ENCODE results near the gene TMEM167A.
"Not testable (repeated sequence)": the region's sequence is repeated elsewhere in the genome, so short reads cannot be mapped to it uniquely, and the experiment has no call there.

TMEM167A gene

GRCh38 chr5:83085106-83085505 is 7.9 kb upstream of the TMEM167A start:
- DNase-seq = no peak

- no peak for DNase-seq
Measured at GRCh38 chr5:83084336-83084735, 7.1 kb upstream of the TMEM167A start.

DNA sequence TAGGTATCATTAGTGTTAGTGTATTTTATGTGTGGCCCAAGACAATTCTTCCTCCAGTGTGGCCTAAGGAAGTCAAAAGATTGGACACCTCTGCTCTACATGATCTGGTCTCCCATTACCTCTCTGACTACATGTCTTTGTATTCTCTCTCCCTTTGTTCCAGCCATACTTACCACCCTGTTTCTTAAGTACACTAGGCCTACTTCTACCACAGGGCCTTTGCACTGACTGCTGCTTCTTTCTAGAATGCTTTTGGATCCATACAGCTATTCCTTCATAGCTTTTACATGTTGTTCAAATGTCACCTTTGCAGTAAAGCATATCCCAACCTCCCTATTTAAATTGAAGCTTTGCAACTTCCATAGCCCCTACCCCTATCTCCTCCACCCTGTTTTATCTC is 5.6 kb upstream of the TMEM167A start:
- DNase-seq = no peak

GRCh38 chr5:83077662-83078261 is 568 bp upstream of the TMEM167A start:
- DNase-seq = no peak

GRCh38 chr5:83072966-83073365 is 4.2 kb downstream of the TMEM167A start:
- DNase-seq = no peak

GRCh38 chr5:83071286-83072051 is 5.7 kb downstream of the TMEM167A start:
- DNase-seq = no peak

DNA sequence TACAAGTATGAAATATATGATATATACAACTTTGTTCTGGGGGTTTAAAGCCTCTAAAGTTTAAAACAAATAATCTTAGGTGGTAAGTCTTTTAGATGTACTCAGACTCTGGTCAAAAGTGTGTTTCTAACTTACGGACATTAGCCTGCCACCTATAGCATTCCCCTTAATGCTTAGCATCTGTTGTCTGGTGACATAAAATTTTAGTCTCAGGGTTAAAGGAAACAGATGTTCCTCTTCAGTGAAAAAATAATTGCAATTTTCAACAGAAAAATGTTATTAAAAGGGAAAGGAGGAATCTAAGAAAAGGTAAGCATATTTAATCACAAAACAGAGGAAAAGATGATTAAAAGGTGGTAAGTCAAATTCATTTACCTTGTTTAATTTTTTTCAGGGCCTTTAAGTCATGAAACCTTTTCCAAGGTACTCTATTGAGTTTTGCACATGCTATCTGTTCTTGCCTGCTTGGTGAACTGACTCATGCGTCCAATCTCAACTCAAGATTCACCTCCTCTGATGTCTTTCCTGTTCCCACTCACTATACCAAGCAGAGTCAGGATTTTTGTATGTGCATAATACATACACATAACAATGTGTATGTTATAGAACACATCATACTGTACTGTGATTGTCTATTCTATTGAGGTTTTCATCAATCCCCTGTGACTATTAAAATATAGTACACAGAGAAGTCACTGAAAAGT is 7.9 kb downstream of the TMEM167A start:
- DNase-seq = no peak

- DNase-seq = not testable (repeated sequence)
Measured at GRCh38 chr5:83067377-83067776, 9.8 kb downstream of the TMEM167A start.

GRCh38 chr5:83066548-83067110 is 10.6 kb downstream of the TMEM167A start:
- DNase-seq = no peak

DNA sequence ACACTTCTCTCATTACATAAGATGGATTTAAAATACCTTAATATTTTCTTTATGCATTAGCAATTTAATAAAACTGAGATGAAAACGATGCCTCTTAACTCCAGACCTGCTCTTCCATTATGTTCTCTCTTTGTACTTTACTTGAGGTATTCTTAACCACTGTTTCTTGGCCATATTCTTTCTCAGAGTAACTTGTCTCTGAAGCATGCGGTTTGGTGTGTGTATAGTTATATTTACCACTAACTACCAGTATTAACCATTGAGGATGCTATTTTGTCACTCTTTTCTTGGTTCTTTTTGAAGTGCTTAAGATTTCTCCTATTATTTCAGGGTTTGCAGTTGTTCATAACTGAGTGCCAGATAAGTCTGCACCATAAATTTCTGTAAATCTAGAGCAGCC is 17.9 kb downstream of the TMEM167A start:
- DNase-seq = no peak

GRCh38 chr5:83058726-83059125 is 18.5 kb downstream of the TMEM167A start:
- DNase-seq = no peak

DNA sequence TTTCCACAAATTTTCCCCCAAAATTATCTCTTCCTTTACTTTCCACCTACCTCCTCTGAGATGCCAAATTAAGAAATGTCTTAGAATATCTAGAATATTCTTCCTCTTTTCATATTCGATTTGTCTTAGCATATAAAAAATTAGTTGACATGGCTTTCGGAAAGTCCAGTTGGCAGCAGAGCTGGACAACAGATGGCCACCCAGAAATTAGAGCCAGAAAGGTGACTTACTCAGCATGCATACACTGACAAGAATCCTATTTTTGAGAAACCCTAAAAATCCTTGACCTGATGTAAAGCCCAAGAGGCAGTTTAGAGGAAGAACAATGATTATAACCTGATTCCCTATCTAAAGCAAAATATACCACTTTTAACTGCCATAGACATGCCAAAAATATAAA is 22.0 kb downstream of the TMEM167A start:
- DNase-seq = no peak

DNA sequence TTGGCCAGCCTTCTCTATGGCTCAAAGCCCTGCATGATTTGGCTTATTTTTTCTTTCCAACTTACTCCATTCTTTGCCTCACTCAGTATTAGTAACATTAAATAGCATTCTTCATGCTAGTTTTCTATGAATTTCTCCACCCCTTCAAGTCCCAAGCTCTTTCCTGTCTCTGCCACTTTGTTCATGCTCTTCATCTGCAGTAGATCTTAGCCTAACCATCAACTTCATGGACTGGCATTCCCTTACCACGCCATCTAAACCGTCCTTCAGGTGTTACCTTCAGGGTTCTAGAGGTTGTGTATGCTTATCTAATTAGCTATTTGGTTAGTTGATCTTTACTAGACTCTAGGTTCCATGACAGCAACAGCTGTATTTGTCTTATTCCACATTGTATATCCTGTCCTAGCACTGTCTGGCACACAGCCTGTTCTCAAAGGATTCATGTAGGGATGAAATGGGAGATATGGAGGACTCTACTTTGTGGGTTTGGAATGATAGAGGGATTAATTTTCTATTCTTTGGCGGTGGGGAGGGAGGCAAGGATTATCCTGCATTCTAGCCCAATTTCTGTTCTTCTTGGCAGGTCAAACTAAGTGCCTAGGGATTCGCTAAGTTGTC is 26.4 kb downstream of the TMEM167A start:
- DNase-seq = no peak

DNA sequence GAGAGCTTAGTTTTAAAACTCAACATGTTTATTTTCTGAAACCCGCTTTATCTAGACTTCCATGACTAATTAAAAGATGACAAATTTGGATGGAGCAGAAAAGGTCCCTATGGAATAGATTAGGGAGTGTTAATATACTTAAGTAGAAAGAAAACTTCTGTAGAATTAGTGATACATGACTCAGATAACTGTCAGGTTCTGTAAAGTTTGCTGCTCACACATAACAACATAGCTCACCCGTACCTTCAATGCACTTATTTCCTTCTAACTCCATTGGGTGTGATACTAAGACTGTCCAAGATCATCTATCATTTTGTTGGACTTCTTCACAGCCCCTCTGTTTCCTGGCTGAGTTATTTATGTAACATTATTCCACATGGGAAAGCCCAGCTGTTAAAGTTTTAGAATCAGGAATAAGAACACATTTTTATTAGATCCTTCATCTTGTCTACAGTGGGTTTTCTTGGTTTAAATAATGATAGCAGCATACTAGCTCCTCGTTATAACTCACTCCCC is 27.8 kb downstream of the TMEM167A start:
- no peak for DNase-seq

DNA sequence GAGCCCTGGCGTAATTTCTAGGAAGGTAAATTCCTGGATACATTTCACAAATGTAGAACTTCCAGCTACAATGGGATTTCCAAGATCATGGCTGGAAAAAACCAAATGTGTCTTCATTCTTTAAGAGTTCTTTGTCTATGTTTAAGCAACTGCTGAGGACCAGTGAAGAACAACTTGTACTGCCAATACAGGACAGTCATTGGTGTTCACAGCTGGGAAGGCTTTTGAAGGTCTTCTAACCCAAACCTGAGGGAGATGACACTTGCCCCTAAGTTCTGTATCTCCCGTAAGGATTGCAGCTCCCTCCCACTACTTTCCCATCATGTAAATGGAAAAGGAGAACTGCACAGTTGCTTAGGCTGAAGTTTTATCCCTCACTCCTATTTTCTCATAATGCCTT is 28.4 kb downstream of the TMEM167A start:
- DNase-seq = no peak

- DNase-seq = no peak
Measured at GRCh38 chr5:83048277-83048676, 28.9 kb downstream of the TMEM167A start.

DNA sequence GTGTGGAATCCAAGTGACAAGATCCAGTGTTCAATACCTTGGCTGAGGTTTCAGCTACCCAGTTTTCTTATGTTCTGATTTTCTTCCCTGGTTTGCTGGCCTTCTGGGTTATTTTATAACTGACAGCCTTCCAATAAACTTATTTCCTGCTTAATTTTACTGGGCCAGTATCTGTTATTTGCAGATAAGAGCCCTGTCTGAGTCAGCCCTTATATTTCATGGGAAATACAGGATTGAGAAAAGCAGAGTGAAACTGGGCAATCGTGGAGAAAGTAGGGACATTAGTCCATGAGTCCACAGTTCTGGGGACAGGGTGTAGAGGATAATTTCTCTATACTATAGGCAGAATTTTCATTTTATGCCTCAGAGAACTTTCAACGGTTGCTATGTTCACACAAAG is 32.3 kb downstream of the TMEM167A start:
- DNase-seq = no peak

DNA sequence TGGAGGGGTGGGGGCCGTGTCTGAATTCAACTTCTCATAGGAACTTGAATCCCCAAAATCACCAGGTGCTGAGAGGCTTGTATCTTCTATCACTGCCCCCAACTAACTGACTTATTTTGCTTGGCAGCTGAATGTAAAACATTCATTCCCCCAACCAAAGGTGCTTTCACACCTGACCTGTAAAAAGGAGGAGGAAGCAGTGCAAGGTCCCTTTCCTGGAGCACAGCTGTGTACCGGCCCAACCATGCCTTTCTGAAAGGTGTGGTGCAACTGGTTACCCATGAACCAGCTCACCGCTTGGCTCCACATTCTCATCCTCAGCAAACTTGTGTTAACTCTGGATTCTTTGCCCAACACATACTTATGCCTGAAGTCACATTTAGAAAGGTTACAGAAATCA is 34.7 kb downstream of the TMEM167A start:
- no peak for DNase-seq

DNA sequence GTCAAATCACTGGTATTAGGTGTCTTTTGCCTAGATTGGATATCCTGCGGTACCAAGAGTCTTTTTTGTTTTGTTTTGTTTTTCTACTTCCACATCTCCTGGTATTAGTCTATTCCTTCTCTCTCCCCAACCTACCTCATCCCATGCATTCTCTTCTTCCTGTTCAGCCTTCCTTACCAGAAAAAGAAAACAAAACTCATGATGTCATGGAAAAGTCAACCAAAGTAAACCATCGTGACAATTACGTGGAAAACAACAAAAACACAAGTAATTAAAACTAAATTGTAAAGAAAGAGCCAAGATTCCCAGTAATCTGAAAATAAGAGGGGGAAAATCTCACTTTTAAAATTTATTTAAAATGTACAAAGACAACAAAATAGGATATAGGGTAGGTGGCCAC is 38.3 kb downstream of the TMEM167A start:
- no peak for DNase-seq

DNA sequence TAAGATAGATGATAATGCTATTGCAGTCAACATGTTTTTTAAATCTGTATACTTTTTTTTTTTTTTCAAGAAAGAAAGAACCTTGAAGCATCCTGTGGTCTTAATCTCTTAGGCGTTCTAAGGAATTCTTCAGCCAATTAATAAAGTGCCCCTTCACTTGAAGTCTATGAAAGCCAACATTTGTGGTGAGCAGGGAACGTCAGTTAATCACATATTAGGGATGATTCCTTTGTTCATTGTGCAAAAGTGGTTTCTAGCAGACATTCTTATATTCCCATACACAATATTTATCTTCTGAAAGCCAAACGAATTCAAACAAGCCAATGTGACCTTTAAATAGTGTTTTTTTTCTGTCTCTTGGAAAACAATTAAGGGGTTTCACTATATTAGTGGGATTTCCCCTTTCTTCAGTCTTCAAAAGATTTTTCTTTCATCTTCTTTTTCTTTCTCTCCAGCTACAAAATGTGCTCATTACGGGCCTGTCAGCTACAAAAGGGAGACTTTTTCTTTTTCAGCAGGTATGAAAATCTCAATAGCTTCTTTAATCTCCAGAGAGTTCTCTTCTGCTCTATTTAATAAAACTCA is 40.1 kb downstream of the TMEM167A start:
- no peak for DNase-seq

- DNase-seq = no peak
Measured at GRCh38 chr5:83035373-83036100, 41.7 kb downstream of the TMEM167A start.
